Nephron progenitor cell (in vitro differentiated cells): ENCODE data around the gene PARVG.

Experiments
- DNase-seq: peaks from one replicate; pipeline ENCODE4 v3.0.0; 2021
- H3K27ac Mint-ChIP-seq: 2 replicates; pipeline ENCODE4 v1.8.0; 2021; ENCODE audit warnings: mild to moderate bottlenecking, moderate library complexity, mixed read lengths
- H3K27me3 Mint-ChIP-seq: 2 replicates; pipeline ENCODE4 v1.8.0; 2021; ENCODE audit warnings: mild to moderate bottlenecking, low read depth, mixed read lengths; ENCODE audit not compliant: poor library complexity
- H3K36me3 Mint-ChIP-seq: 2 replicates; pipeline ENCODE4 v1.8.0; 2021; ENCODE audit warnings: low read depth, mixed read lengths
- H3K4me1 Mint-ChIP-seq: 2 replicates; pipeline ENCODE4 v1.8.0; 2021; ENCODE audit warnings: mixed read lengths
- H3K4me3 Mint-ChIP-seq: 2 replicates; pipeline ENCODE4 v1.8.0; 2021; ENCODE audit warnings: mild to moderate bottlenecking, moderate library complexity, mixed read lengths
- H3K9me3 Mint-ChIP-seq: 2 replicates; pipeline ENCODE4 v1.8.0; 2021; ENCODE audit warnings: mild to moderate bottlenecking, moderate library complexity, mixed read lengths
- CTCF ChIP-seq: fragments of 200-600 bp; sonication (generic); IDR thresholded peaks from 2 replicates; pipeline ENCODE4 v1.5.0; 2021; ENCODE audit warnings: antibody characterized with exemption

Gene PARVG

DNA sequence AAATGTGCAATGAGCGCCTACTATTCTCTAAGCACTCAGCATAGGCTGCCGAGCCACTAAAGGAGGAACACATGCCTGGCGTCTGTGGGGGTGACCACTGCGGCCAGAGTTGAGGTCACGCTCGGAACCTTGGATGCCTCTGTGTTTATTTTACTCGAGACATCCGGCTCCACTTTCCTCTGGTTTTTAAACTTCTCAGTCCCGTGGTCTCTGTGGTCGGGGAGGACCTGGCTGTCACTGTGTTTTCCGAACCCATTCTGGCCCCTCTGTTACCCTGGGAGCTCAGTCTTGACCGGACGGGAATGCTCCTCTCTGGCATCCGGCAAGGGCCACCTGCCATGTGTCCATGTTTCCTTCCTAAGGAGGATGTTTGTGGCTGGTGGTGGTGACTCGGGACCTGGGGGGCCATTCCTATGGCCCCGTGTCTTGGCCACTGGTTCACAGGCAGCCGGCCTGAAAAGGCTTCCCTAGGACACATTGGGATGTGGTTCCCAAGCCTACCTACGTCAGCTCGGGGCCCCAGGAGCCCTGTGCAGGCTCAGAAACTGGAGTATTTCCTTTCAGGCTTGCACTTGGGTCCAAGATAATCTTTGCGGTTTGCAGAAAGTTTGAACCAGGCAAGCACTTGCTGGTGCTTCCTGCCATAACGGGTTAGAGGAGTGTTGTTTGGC, 46.7 kb upstream of the PARVG start:
- Mint-ChIP-seq H3K9me3 (peaks cover 36% of the 10 kb centered on the region), H3K27me3 (peaks cover 18% of the 10 kb centered on the region), H3K4me3 (no peak overlapping the region), H3K4me1 (peaks cover 39% of the 10 kb centered on the region), H3K27ac (peak overlapping the region; percentile 68), H3K36me3 (peaks cover 35% of the 10 kb centered on the region)
- no peak for DNase-seq
- no peak for TF ChIP-seq CTCF

- Mint-ChIP-seq H3K9me3 (peaks cover 36% of the 10 kb centered on the region), H3K36me3 (peaks cover 41% of the 10 kb centered on the region), H3K27ac (no peak overlapping the region), H3K4me3 (no peak overlapping the region), H3K27me3 (peaks cover 12% of the 10 kb centered on the region), H3K4me1 (peaks cover 21% of the 10 kb centered on the region)
- no peak for TF ChIP-seq CTCF
- no peak for DNase-seq
Observed at GRCh38 chr22:44136112-44136511, 44.6 kb upstream of the PARVG start.

GRCh38 chr22:44136786-44137185, 43.9 kb upstream of the PARVG start:
- H3K9me3 Mint-ChIP-seq = peaks cover 36% of the 10 kb centered on the region
- H3K4me3 Mint-ChIP-seq = no peak overlapping the region
- no peak for TF ChIP-seq CTCF
- H3K4me1 Mint-ChIP-seq = peaks cover 14% of the 10 kb centered on the region
- peaks cover 11% of the 10 kb centered on the region for H3K27me3 Mint-ChIP-seq
- no peak for DNase-seq
- no peak overlapping the region for H3K27ac Mint-ChIP-seq
- peaks cover 41% of the 10 kb centered on the region for H3K36me3 Mint-ChIP-seq

DNA sequence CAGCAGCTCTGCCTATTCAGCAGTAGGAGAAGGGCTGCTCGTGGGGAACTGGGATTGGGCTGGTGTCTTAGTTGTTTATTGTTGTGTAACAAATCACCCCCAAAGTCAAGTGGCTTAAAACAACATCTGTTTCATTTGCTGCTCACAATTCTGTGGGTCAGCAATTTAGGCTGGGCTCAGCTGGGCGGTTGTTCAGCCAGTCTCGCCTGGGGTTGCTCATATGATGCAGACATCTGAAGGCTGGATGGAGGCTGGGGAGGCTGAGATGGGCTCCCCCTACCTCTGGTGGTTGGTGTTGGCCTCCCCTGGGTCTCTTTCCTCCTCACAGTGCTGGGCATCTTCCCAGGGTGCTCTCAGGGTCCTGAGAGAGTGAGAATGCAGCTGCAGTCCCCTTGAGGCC, 43.3 kb upstream of the PARVG start:
- Mint-ChIP-seq H3K27me3 (peaks cover 11% of the 10 kb centered on the region), H3K36me3 (peaks cover 41% of the 10 kb centered on the region), H3K4me3 (no peak overlapping the region), H3K4me1 (peaks cover 8% of the 10 kb centered on the region), H3K27ac (no peak overlapping the region), H3K9me3 (peaks cover 36% of the 10 kb centered on the region)
- DNase-seq = no peak
- TF ChIP-seq CTCF = no peak

DNA sequence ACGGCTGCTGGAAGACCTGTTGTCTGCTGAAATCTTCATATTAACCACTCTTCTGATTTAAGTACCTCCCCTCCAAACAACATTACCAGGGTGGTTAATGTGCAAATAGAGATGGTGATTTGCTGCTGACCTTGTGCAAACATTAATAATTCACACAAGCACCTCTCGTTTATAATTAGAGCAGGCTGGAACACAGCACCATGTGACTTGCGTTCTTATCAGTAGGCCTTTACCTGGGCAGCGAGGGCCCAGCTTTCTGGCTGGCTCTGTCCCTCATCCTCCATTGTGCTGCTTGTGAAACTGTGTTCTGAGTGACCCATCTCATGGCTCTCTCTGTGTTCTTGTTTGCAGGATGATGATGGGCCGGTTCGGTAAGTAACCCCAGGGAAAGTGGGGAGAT, 41.0 kb upstream of the PARVG start:
- peaks cover 19% of the 10 kb centered on the region for H3K4me1 Mint-ChIP-seq
- H3K4me3 Mint-ChIP-seq = no peak overlapping the region
- H3K36me3 Mint-ChIP-seq = peaks cover 41% of the 10 kb centered on the region
- H3K27me3 Mint-ChIP-seq = peaks cover 7% of the 10 kb centered on the region
- H3K27ac Mint-ChIP-seq = peak overlapping the region; percentile 68
- no peak for DNase-seq
- peaks cover 36% of the 10 kb centered on the region for H3K9me3 Mint-ChIP-seq
- no peak for TF ChIP-seq CTCF

- TF ChIP-seq CTCF = no peak
- DNase-seq = no peak
- peaks cover 18% of the 10 kb centered on the region for H3K36me3 Mint-ChIP-seq
- H3K4me1 Mint-ChIP-seq = peaks cover 47% of the 10 kb centered on the region
- peaks cover 14% of the 10 kb centered on the region for H3K9me3 Mint-ChIP-seq
- no peak overlapping the region for H3K4me3 Mint-ChIP-seq
- peak overlapping the region; percentile 76 for H3K27ac Mint-ChIP-seq
- peaks cover 11% of the 10 kb centered on the region for H3K27me3 Mint-ChIP-seq
Observed at GRCh38 chr22:44142421-44143104, 38.2 kb upstream of the PARVG start.
